IMR-90 (cell line): ENCODE results near the gene GOSR1. TPM values are rescaled to one million over a fixed set of nuclear protein-coding genes. Genes with fewer than 3 reads are reported as not detected.

Experiments used
- ATAC-seq: fragments of 200-7000 bp; cut with Tn5 transposase; 2 replicates; pipeline ENCODE4 v1.9.1; 2020; ENCODE audit warnings: low read depth, mild to moderate bottlenecking, moderate library complexity
- BruUV-seq: library from RNA; stranded (reverse); fragments of 400-500 nt; replicated peaks from 2 replicates; lab custom pipeline; 2021; lab: Mats Ljungman, UMichigan
- CTCF ChIA-PET: fragments of 300-600 bp; formaldehyde crosslinking; extraction: SDS; loops from one replicate; lab custom pipeline; 2021; ENCODE audit warnings: antibody characterized with exemption; lab: Yijun Ruan, JAX
- POLR2A ChIA-PET: fragments of 300-600 bp; sonication (Branson Sonifier 250); formaldehyde crosslinking; loops from one replicate; lab custom pipeline; 2022; ENCODE audit warnings: antibody characterized with exemption; ENCODE audit not compliant: unreplicated experiment; lab: Charles Lee
- DNase-seq: peaks from one replicate; pipeline ENCODE4 v3.0.0; 2013
- H2AFZ ChIP-seq: replicated peaks from 2 replicates; pipeline ENCODE3; 2013; ENCODE audit warnings: low read length, mild to moderate bottlenecking; ENCODE audit not compliant: poor library complexity
- H2AK5ac ChIP-seq: 2 replicates; pipeline ENCODE4 v1.6.1; 2013; ENCODE audit warnings: low read depth, low read length, inconsistent platforms
- H2AK9ac ChIP-seq: replicated peaks from 2 replicates; pipeline ENCODE3; 2013; ENCODE audit warnings: mild to moderate bottlenecking, low read depth, low read length, moderate library complexity; ENCODE audit not compliant: poor library complexity
- H2BK120ac ChIP-seq: 2 replicates; pipeline ENCODE4 v1.6.1; 2013; ENCODE audit warnings: low read depth, low read length, inconsistent platforms
- H2BK15ac ChIP-seq: 3 replicates; pipeline ENCODE4 v1.6.1; 2013; ENCODE audit warnings: low read depth, low read length, inconsistent platforms
- H2BK20ac ChIP-seq: 2 replicates; pipeline ENCODE4 v1.6.1; 2013; ENCODE audit warnings: low read depth, mild to moderate bottlenecking, inconsistent platforms, low read length, moderate library complexity
- H2BK5ac ChIP-seq: 2 replicates; pipeline ENCODE4 v1.6.1; 2013; ENCODE audit warnings: mild to moderate bottlenecking, low read depth, low read length, inconsistent platforms; ENCODE audit not compliant: poor library complexity, severe bottlenecking
- H3K14ac ChIP-seq: replicated peaks from 2 replicates; pipeline ENCODE4 v1.6.1; 2013; ENCODE audit warnings: low read depth, low read length, inconsistent platforms
- H3K18ac ChIP-seq: 2 replicates; pipeline ENCODE4 v1.6.1; 2013; ENCODE audit warnings: low read depth, low read length, control low read depth
- H3K23ac ChIP-seq: 2 replicates; pipeline ENCODE4 v1.6.1; 2013; ENCODE audit warnings: low read depth, low read length, inconsistent platforms
- H3K27ac ChIP-seq: 2 replicates; pipeline ENCODE4 v1.5.1; 2013; ENCODE audit warnings: mild to moderate bottlenecking, control low read depth, low read length; ENCODE audit not compliant: insufficient read depth
- H3K27me3 ChIP-seq: 2 replicates; pipeline ENCODE4 v1.6.1; 2013; ENCODE audit warnings: low read length; ENCODE audit not compliant: control insufficient read depth, insufficient read depth
- H3K36me3 ChIP-seq: 2 replicates; pipeline ENCODE4 v1.6.1; 2013; ENCODE audit warnings: low read length, mixed read lengths; ENCODE audit not compliant: control insufficient read depth, insufficient read depth
- H3K4ac ChIP-seq: 2 replicates; pipeline ENCODE4 v1.6.1; 2013; ENCODE audit warnings: low read depth, low read length, inconsistent platforms
- H3K4me1 ChIP-seq: 2 replicates; pipeline ENCODE4 v1.6.1; 2013; ENCODE audit warnings: low read length, mixed read lengths; ENCODE audit not compliant: control insufficient read depth, insufficient read depth
- H3K4me2 ChIP-seq: 2 replicates; pipeline ENCODE4 v1.6.1; 2013; ENCODE audit warnings: low read depth, mild to moderate bottlenecking, control low read depth, low read length, moderate library complexity
- H3K4me3 ChIP-seq: 2 replicates; pipeline ENCODE4 v1.5.1; 2013; ENCODE audit warnings: low read depth, mild to moderate bottlenecking, control low read depth, low read length, moderate library complexity; ENCODE audit not compliant: insufficient read depth
- H3K56ac ChIP-seq: 2 replicates; pipeline ENCODE4 v1.6.1; 2013; ENCODE audit warnings: low read length, inconsistent platforms; ENCODE audit not compliant: insufficient read depth; ENCODE audit errors: extremely low read depth
- H3K79me1 ChIP-seq, 2 experiments: 2 replicates each; pipeline ENCODE4 v1.6.1; 2013; ENCODE audit warnings: low read length in 2 of 2, inconsistent platforms in 1 of 2, low read depth in 1 of 2
- H3K9ac ChIP-seq: 2 replicates; pipeline ENCODE4 v1.6.1; 2013; ENCODE audit warnings: low read depth, low read length, control low read depth
- H3K9me1 ChIP-seq: 2 replicates; pipeline ENCODE4 v1.6.1; 2013; ENCODE audit warnings: low read length, inconsistent platforms; ENCODE audit not compliant: insufficient read depth
- H3K9me3 ChIP-seq: 2 replicates; pipeline ENCODE4 v1.6.1; 2013; ENCODE audit warnings: low read length; ENCODE audit not compliant: control insufficient read depth, insufficient read depth
- H4K20me1 ChIP-seq: 2 replicates; pipeline ENCODE4 v1.6.1; 2013; ENCODE audit warnings: low read length, inconsistent platforms; ENCODE audit not compliant: insufficient read depth
- H4K5ac ChIP-seq: 2 replicates; pipeline ENCODE4 v1.6.1; 2013; ENCODE audit warnings: mild to moderate bottlenecking, low read depth, low read length, control low read depth
- H4K8ac ChIP-seq, 2 experiments: 2 replicates each; pipeline ENCODE4 v1.6.1; 2013; ENCODE audit warnings: low read depth in 2 of 2, low read length in 2 of 2, control low read depth in 1 of 2, inconsistent platforms in 1 of 2
- H4K91ac ChIP-seq: 2 replicates; pipeline ENCODE4 v1.6.1; 2013; ENCODE audit warnings: low read depth, low read length, inconsistent platforms; ENCODE audit not compliant: insufficient read depth
- CEBPB ChIP-seq: IDR thresholded peaks from 2 replicates; pipeline ENCODE4 v1.6.1; 2012; ENCODE audit warnings: low read depth, low read length, improper control_type of control experiment
- MAFK ChIP-seq: IDR thresholded peaks from 2 replicates; pipeline ENCODE4 v1.6.1; 2012; ENCODE audit warnings: low read depth, low read length, improper control_type of control experiment
- NFE2L2 ChIP-seq: fragments of 150-350 bp; IDR thresholded peaks from 2 replicates; pipeline ENCODE4 v1.6.1; 2016; ENCODE audit warnings: low read depth, mild to moderate bottlenecking, low read length
- POLR2A ChIP-seq: IDR thresholded peaks from 2 replicates; pipeline ENCODE4 v1.6.1; 2012; ENCODE audit warnings: mild to moderate bottlenecking, low read depth, low read length
- RCOR1 ChIP-seq: IDR thresholded peaks from 2 replicates; pipeline ENCODE4 v1.6.1; 2012; ENCODE audit warnings: mild to moderate bottlenecking, low read length, improper control_type of control experiment; ENCODE audit not compliant: insufficient replicate concordance
- RFX5 ChIP-seq: IDR thresholded peaks from 2 replicates; pipeline ENCODE4 v1.8.0; 2012; ENCODE audit warnings: low read depth, mild to moderate bottlenecking, low read length, moderate library complexity
- WGBS, 2 experiments: methylation state at CpG; one replicate each; pipeline versions ENCODE4 v1.1.5 to v1.1.7; 2013; ENCODE audit warnings: missing lambda C conversion rate in 2 of 2; ENCODE audit not compliant: insufficient read length in 1 of 2; ENCODE audit errors: extremely low coverage in 2 of 2; 5-methylcytosine and 5-hydroxymethylcytosine counted together
- dilution Hi-C: fragments of 300-500 bp; cut with HindIII; formaldehyde crosslinking; loops from one replicate; pipeline ENCODE4 v1.14.3; 2018; ENCODE audit warnings: low sequenced_read_pairs; ENCODE audit not compliant: unreplicated experiment
- in situ Hi-C: fragments of 300-500 bp; cut with MboI; formaldehyde crosslinking; loops from 3 replicates; pipeline ENCODE4 v1.14.3; 2019; ENCODE audit warnings: low sequenced_read_pairs, inconsistent platforms, mixed read lengths
- intact Hi-C: fragments of 100-400 bp; cut with micrococcal nuclease; formaldehyde crosslinking; loops from 2 replicates; pipeline ENCODE4 v1.10.0; 2022
- polyA plus RNA-seq, 3 experiments: library from polyadenylated mRNA; depleted of rRNA; stranded (reverse); fragments of >200 nt; gene quantifications; 2 replicates each; pipeline ENCODE4 v1.2.3, GENCODE V29; 2012; ENCODE audit warnings: low replicate concordance in 1 of 3
- total RNA-seq: library from RNA; depleted of rRNA; stranded (reverse); fragments of >200 nt; gene quantifications from 2 replicates; pipeline ENCODE4 v1.2.3, GENCODE V29; 2012
- TF ChIP-seq, protein P1 (sequence below): conservative IDR thresholded peaks from 2 replicates; pipeline ENCODE4 v1.5.1; 2012; ENCODE audit warnings: mild to moderate bottlenecking, low read depth, low read length, improper control_type of control experiment
- TF ChIP-seq, protein P2 (sequence below): fragments of 150-350 bp; IDR thresholded peaks from 2 replicates; pipeline ENCODE4 v1.6.1; 2016; ENCODE audit warnings: low read depth, mild to moderate bottlenecking, low read length, moderate library complexity, borderline replicate concordance

GOSR1 gene
- total and polyA plus RNA-seq, 2 of the 4 experiments (the other 2 are of a cell fraction), result 21.2 to 47.5 TPM

DNA sequence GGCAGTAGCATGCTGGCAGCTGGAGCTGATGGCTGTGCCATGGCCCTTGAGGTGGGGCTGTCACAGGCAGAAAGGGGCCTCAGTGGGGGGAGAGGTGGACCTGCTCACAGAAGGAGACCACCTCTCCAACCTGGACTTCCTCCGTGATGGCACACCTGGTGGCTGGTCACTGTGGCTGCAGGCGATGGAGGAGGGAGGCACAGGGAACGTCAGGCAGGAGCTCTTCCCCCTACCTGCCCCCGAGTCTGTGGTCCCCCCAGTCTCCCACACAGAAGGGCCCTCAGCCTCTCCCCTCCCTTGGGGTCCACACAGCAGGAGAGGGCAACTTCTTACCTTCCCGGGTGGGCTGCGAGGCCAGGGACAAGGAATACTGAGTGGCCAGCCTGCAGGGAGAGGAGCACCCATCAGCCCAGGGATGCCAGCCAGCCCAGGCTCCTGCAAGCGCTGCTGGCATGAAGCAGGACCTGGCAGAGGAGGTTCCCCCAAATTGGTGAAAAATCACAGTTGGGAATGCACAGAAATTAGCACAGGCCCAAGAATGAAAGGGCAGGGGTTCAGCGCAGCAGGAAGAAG lies 96.5 kb downstream of the GOSR1 start:
- DNase-seq (no peak), ATAC-seq (no peak)
- no peak overlapping the region for H3K4ac ChIP-seq
- WGBS, 2 experiments, result no CpG with 5 or more reads among the region's 8 CpGs
- no peak overlapping the region for H3K56ac ChIP-seq
- H3K79me1 ChIP-seq, result no peaks in the 10 kb centered on the region
- H3K4me3 ChIP-seq, result no peak overlapping the region
- H2BK5ac ChIP-seq, result no peak overlapping the region
- no peak overlapping the region for H2BK120ac ChIP-seq
- no peaks in the 10 kb centered on the region for H3K36me3 ChIP-seq
- H4K20me1 ChIP-seq, result no peaks in the 10 kb centered on the region
- in situ Hi-C loops (no loop called here), dilution Hi-C loops (no loop called here), intact Hi-C loops (no loop called here)
- H4K8ac ChIP-seq, result no peak overlapping the region
- H3K9ac ChIP-seq, result no peak overlapping the region
- TF ChIP-seq POLR2A (no peak), CEBPB (no peak), RFX5 (no peak), RCOR1 (no peak), MAFK (no peak), NFE2L2 (no peak)
- TF ChIP-seq, protein P1, sequence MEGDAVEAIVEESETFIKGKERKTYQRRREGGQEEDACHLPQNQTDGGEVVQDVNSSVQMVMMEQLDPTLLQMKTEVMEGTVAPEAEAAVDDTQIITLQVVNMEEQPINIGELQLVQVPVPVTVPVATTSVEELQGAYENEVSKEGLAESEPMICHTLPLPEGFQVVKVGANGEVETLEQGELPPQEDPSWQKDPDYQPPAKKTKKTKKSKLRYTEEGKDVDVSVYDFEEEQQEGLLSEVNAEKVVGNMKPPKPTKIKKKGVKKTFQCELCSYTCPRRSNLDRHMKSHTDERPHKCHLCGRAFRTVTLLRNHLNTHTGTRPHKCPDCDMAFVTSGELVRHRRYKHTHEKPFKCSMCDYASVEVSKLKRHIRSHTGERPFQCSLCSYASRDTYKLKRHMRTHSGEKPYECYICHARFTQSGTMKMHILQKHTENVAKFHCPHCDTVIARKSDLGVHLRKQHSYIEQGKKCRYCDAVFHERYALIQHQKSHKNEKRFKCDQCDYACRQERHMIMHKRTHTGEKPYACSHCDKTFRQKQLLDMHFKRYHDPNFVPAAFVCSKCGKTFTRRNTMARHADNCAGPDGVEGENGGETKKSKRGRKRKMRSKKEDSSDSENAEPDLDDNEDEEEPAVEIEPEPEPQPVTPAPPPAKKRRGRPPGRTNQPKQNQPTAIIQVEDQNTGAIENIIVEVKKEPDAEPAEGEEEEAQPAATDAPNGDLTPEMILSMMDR, result no peak
- TF ChIP-seq, protein P2, sequence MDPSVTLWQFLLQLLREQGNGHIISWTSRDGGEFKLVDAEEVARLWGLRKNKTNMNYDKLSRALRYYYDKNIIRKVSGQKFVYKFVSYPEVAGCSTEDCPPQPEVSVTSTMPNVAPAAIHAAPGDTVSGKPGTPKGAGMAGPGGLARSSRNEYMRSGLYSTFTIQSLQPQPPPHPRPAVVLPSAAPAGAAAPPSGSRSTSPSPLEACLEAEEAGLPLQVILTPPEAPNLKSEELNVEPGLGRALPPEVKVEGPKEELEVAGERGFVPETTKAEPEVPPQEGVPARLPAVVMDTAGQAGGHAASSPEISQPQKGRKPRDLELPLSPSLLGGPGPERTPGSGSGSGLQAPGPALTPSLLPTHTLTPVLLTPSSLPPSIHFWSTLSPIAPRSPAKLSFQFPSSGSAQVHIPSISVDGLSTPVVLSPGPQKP, result no peak
- no peaks in the 10 kb centered on the region for H3K9me1 ChIP-seq
- H3K4me2 ChIP-seq, result no peak overlapping the region
- no peak overlapping the region for H3K27ac ChIP-seq
- H2AK5ac ChIP-seq, result no peak overlapping the region
- no peak overlapping the region for H3K14ac ChIP-seq
- no peak overlapping the region for H4K5ac ChIP-seq
- H2BK15ac ChIP-seq, result no peak overlapping the region
- H2AFZ ChIP-seq, result no peak overlapping the region
- ChIA-PET CTCF (no interaction called here), POLR2A (no interaction called here)
- H2AK9ac ChIP-seq, result no peak overlapping the region
- no peak overlapping the region for H3K23ac ChIP-seq
- no peak overlapping the region for H4K91ac ChIP-seq
- no peak overlapping the region for H2BK20ac ChIP-seq
- BruUV-seq, result no TSS peak
- H3K27me3 ChIP-seq, result peaks cover 29% of the 10 kb centered on the region
- H3K9me3 ChIP-seq, result no peaks in the 10 kb centered on the region
- H3K18ac ChIP-seq, result no peak overlapping the region
- no peaks in the 10 kb centered on the region for H3K4me1 ChIP-seq
